SKM-1 treated with dmso at 0.1 percent for 144 hours (cell line): ENCODE measurements around the gene ZBTB46.
A peak's percentile ranks its signal among the peaks of the same experiment; 100 is the strongest.

Experiments
- DNase-seq: peaks from one replicate; lab custom pipeline; 2025; ENCODE audit not compliant: unreplicated experiment; lab: John Stamatoyannopoulos, UW

The ZBTB46 gene

DNA sequence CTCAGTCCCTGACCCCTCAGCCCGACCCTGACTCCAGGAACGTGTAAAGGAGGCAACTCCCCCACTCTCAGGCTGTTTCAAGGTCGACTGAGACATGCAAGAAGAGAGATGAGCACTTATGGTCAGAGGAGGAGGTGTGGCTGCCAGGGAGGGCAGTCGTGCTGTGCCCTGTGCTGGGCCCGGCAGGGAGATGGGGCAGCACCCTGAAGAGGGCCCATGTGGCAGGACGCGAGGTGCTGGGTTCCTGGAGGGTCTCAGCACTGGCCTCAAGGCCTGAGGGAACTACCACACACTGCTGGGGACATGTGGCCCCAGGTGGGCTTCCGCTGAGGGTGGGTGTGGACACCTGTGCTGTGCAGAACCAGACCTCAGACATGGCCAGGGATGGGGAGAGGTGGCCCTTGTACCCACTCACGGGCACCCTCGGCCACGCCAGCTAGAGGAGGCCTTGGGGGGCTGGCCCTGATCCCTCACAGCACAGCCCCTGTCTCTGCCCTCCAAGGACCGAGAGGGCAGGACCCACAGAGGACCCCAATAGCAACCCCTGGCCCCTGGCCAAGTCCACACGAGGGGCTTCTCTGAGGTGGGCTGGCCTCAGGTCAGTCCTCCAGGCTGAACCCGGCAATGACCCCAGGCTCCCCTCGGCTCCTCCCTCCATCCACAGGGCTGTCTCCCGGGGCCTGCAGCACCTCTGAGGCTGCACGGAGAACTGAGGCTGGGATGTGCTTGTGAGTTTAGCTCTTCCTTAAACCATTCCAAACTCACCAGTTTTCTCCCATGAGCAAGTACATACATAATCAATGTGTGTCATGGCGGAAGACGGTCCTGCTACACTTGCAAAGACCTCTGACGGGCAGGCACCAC, 82.8 kb downstream of the ZBTB46 start:
- DNase-seq = no peak

- DNase-seq = no peak
These were observed 83.4 kb downstream of the ZBTB46 start for GRCh38 chr20:63747622-63748069.

- DNase-seq = no peak
These were observed 84.2 kb downstream of the ZBTB46 start for GRCh38 chr20:63746751-63747315.

DNA sequence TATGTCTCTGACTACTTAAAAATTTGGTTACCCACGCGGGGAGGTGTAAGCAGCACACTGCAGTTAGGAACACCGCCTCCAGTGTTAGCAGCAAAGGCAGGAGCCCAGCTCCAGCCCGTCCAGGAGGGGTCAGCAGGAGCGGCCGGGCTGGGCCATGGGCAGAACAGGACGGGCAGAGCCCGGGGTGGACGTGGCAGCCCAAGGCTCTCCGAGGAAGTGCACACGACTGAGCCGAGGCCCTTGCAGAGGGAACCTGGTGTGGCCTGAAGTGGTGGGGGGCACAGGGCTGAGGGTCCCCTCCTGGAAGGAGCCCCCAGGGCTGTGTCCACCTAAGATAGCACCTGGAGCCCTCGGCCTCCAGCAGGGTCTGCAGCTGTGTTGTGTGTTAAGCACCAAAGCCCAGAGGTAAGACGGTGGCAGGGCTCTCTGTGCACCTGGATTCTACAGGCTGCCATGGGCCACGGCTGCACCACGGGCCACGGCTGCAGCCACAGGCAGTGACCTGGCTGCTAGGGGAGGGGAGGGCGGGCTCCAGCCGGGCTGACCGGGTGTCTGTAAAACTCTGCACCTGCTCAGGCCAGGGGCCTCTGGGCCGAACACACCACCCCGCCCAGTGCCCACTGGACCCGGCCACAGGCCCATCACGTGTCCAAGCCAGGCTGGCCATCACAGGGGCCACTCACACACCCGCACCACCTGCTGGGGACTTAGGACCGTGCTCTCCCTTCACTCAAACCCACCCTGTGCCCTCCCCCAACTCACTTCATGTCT, 84.9 kb downstream of the ZBTB46 start:
- DNase-seq = no peak

- DNase-seq = no peak
These were observed 85.6 kb downstream of the ZBTB46 start for GRCh38 chr20:63745424-63745805.

DNA sequence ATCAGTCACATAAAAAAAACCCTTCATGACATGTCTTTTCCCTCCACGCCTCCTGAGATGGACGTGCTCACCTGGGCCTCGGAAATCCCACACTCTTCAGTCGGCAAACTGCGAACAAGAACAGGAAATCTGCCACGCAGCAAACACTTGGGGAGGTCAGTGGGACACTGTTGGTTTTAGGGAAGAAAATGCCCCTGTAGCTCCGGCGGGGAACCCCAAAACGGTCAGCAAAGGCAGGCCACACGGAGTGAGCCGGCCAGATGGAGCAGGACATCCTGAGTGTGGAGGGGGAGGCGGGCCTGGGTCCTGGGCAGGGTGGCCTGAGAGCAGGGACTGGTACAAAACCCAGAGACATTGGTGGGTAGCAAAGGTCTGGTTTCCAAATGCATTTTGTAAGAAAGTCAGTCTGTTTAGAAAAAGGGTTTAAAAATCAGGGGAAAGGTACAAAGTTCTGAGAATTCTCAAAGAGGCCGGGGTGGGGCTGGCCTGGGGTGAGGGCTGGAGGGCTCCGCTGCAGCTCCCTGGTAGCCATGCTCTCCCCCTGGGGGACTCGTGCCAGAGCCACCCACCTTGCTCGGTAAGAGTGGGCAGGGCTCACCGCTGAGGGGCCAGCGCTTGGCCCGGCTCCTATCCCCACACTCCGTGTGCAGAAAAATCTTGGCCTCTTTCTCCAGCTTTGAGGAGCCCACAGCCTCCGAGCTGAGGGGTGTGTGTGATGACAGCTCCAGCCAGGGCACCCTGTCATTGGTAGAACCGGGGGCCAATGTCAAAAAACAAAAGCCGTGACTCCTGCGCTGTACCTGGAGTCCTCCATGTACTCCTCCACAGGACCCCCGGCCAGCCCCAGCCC, 86.3 kb downstream of the ZBTB46 start:
- DNase-seq = no peak

DNA sequence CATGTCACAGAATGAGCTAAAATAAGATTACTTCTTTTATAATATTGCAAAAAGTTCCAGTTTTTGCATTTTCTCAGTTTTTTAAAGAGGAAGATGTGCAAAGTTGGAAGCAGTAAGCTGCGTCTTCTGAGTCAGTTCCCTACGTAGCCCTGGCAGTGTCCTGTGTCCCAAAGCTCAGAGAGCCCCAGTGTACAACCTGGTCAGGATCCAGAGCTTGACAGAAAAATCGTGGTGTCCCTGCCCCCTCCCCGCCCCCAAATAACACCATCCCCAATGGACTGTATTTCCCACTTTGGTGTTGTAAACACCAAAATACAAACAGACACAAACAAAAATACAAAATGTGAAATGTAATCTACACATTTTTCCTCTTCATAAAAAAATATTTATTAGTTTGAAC, 86.9 kb downstream of the ZBTB46 start:
- no peak for DNase-seq

DNA sequence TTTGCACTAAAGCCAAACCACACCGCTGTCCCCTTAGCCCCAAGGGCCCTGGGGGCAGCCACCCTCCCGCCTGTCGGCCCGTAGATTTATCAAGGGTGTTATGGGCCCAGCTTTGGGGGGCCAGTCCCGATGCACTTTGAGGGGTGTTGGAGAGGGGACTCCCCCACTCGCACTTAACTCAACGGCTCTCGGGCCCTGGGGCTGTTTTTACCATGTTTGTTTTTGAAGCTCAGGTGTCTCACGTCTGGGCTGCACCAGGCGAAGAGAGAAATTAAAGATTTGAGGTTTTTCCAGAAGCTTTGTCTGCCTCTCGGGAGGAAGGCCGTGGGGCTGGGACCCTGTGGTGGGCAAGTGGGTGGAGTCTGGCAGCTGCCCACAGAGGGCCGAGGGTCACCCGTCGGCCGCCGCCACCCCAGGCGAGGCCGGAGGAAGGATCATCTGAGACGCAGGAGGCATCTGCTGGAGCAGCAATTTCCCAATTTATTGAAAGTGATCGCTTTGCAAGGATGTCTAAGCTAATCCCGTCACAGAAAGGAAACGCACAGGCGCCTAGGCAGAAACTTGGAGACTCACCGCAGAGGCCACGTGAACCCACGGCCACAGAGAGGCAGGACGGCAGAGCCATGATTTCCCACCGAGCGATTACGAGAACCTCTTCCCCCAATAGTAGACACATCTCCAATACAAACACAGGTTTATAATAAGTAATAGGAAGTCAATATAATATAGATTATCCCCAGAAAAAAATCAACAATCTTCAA, 87.7 kb downstream of the ZBTB46 start:
- no peak for DNase-seq

DNA sequence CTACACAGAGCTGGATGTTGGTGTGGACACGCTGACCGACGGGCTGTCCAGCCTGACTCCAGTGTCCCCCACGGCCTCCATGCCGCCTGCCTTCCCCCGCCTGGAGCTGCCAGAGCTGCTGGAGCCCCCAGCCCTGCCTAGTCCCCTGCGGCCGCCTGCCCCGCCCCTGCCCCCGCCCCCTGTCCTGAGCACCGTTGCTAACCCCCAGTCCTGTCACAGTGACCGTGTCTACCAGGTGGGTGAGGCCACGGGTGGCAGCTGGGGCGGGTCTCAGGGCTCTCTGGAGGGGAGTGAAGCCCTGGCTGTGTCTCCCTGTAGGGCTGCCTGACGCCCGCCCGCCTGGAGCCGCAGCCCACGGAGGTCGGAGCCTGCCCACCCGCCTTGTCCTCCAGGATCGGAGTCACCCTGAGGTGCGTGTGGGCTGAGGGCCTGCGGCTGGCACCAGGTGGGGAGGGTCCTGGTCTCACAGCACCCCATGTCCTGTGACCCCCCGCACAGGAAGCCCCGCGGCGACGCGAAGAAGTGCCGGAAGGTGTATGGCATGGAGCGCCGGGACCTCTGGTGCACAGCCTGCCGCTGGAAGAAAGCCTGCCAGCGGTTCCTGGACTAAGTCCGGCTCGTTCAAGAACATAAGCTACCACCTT, 88.6 kb downstream of the ZBTB46 start:
- DNase-seq = no peak

GRCh38 chr20:63741676-63742380, 89.2 kb downstream of the ZBTB46 start:
- DNase-seq = no peak

DNA sequence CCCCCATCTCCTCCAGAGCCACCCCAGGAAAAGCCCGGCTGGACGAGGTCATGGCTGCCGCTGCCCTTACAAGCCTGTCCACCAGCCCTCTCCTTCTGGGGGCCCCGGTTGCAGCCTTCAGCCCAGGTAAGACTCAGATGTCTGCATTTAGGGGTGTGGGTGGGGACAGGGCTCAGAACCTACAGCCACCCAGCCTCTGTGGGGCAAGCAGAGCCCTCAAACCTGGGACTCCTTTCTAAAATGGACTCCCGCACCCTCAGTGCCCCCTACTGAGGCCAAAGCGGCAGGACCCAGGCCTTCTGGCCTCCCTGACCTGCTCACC, 89.7 kb downstream of the ZBTB46 start:
- no peak for DNase-seq

GRCh38 chr20:63740627-63741353, 90.3 kb downstream of the ZBTB46 start:
- DNase-seq = peak; percentile 67

- no peak for DNase-seq
These were observed 90.9 kb downstream of the ZBTB46 start for GRCh38 chr20:63740070-63740626.

DNA sequence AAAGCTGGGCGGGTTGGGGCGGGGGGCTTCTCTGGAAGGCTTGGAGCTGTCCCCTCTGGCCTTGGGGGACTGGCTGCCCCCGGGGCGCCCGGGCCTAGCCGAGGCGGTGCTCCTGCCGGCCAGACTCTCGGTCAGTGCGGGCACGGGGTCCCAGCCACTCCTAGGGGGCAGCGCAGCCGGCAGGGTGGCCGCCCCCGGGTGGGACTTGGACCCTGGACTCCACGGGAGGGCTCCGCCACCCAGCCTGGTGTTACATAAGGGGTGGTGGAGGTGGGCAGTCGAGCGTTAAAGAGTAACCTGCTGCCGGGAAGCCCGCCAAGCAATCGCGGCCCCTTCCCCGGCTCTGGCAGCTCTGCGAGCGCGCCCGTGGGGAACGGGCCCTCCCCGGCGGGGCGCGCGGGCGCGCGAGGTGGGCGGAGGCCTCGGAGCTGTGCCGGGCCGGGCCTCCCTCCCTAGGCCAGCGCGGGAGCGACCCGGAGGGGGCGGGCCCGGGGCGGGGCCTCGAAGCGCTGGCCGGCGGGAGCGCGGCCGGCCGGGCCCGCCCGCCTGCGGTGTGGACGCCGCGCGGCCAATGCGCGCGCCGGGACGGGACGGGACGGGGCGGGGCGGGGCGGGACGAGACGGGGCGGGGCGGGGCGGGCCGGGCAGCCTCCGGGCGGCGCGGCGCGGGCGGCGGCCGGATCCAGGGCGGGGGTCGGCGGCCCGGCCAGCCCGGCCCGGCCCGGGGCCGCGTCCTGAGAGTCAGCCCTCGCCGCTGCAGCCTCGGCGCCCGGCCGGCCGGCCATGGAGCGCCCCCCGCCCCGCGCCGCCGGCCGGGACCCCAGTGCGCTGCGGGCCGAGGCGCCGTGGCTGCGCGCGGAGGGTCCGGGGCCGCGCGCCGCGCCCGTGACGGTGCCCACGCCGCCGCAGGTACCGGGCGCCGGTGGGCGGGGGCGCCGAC, 91.7 kb downstream of the ZBTB46 start, which contains the start of gene SLC2A4RG:
SLC2A4RG (plus strand) TSS at position 647 of the 940 bp plus-strand sequence; CDS start at position 784, 137 bp downstream.
- DNase-seq = peak; percentile 45

- no peak for DNase-seq
These were observed 92.4 kb downstream of the ZBTB46 start for GRCh38 chr20:63738687-63739129.

GRCh38 chr20:63737945-63738686, 92.9 kb downstream of the ZBTB46 start:
- DNase-seq = no peak

DNA sequence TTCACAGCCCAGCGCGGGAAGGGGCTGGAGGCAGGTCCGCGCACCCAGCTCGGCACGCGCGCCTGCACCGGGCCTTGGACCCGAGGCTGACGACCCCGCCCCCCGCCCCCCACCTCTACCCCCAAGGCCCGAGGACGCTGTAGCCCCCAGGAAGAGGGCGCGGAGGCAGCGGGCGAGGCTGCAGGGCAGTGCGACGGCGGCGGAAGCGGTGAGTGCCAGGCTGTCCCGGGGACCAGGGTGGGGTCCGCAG, 93.4 kb downstream of the ZBTB46 start:
- DNase-seq = no peak
